ENCODE measurements around the gene DRC1.

Gene DRC1

DNA sequence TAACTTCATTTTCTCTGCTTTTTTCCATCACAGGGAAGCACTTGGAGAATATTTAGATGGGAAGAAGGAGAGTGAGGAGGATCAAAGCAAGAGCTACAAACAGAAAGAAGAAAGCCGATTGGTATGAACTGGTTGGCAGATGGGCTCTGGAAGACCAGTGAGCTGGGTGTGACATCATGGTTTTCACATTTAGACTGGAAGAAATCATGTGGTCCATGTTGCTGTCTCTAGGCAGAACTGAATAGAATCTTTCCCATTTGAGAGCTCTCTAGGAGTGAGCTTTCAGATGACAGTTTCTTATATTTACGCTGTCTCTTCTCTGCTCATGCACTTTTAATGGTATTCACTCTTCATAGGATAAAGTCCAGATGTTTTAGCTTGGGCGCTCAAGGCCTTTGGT is 12.6 kb downstream of the DRC1 start:
- no peaks in the 10 kb centered on the region for H3K9me3 ChIP-seq
- peaks cover 0 to 19% of the 10 kb centered on the region in 2 experiments for H3K4me1 ChIP-seq (ENCODE audit: control insufficient read depth in 1 of 2, insufficient read depth in 1 of 2, low read depth in 1 of 2, low read length in 1 of 2)
- no peak overlapping the region for H3K27ac ChIP-seq
- TF ChIP-seq, protein P1, sequence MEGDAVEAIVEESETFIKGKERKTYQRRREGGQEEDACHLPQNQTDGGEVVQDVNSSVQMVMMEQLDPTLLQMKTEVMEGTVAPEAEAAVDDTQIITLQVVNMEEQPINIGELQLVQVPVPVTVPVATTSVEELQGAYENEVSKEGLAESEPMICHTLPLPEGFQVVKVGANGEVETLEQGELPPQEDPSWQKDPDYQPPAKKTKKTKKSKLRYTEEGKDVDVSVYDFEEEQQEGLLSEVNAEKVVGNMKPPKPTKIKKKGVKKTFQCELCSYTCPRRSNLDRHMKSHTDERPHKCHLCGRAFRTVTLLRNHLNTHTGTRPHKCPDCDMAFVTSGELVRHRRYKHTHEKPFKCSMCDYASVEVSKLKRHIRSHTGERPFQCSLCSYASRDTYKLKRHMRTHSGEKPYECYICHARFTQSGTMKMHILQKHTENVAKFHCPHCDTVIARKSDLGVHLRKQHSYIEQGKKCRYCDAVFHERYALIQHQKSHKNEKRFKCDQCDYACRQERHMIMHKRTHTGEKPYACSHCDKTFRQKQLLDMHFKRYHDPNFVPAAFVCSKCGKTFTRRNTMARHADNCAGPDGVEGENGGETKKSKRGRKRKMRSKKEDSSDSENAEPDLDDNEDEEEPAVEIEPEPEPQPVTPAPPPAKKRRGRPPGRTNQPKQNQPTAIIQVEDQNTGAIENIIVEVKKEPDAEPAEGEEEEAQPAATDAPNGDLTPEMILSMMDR (IDR thresholded peaks at IDR 0.05) = no peak
- no peak overlapping the region for H3K4me3 ChIP-seq (ENCODE audit: low read depth in 1 of 2, low read length in 1 of 2)
- no peaks in the 10 kb centered on the region for H3K36me3 ChIP-seq
- H3K27me3 ChIP-seq = no peaks in the 10 kb centered on the region

DNA sequence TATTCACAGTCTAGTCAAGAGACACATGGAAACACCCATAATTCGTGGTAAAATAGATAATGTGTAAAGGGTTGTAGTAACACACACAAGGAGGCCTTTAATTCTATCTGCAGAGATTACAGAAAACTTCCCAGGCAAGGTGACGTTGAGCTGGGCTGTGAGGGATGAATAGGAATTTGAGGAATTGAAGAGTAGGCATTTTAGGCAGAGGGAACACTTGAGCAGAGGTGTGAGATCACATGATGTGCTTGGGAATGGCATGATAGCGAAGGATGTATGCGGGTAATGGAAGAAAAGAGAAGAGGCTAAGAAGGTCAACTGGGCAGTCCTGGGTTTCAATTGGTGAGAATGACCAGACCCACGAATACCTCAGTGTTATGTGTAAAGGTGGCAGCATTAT is 20.2 kb downstream of the DRC1 start:
- TF ChIP-seq, protein P1 (IDR thresholded peaks at IDR 0.05) = no peak
- H3K27me3 ChIP-seq = no peaks in the 10 kb centered on the region
- H3K4me1 ChIP-seq (ENCODE audit: control insufficient read depth in 1 of 2, insufficient read depth in 1 of 2, low read depth in 1 of 2, low read length in 1 of 2) = no peaks in the 10 kb centered on the region
- no peaks in the 10 kb centered on the region for H3K36me3 ChIP-seq
- H3K4me3 ChIP-seq (ENCODE audit: low read depth in 1 of 2, low read length in 1 of 2) = no peak overlapping the region
- H3K27ac ChIP-seq = no peak overlapping the region
- no peaks in the 10 kb centered on the region for H3K9me3 ChIP-seq

DNA sequence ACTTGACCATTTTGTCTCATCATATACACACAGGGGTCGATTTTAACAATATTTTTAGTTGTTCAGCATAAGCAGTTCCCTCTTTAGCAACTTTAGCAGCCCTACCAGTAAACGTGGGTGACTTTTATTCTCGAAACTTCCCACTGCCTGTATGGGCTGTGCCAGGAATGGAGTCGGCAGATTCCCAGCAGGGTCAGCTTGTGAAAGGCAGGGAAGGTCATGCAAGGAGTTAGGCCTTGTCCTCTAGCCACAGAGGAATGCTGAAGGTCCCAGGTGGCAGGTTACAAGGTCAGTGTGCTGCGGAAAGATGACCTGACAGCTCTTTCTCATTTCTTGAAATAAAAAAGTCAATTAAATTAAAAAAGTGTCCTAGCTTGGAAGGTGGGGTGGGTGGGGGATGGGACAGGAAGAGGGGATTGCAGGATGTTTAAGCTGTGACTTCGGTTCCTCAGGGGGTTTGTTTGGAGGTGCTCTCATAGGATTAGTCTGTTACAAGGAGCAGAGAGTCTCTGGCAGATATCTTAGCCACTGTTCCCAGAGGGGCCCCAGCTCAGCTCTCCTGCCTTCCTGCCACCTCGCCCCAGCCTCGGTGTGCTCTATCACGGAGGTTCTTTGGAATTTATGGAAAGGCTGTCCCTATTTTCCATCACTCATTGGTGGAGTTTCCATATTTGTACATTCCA is 21.4 kb downstream of the DRC1 start:
- TF ChIP-seq, protein P1 (IDR thresholded peaks at IDR 0.05) = no peak
- Histone ChIP-seq H3K9me3 (no peaks in the 10 kb centered on the region), H3K27ac (no peak overlapping the region), H3K36me3 (no peaks in the 10 kb centered on the region), H3K27me3 (no peaks in the 10 kb centered on the region), H3K4me3 (ENCODE audit: low read depth in 1 of 2, low read length in 1 of 2) (no peak overlapping the region), H3K4me1 (ENCODE audit: control insufficient read depth in 1 of 2, insufficient read depth in 1 of 2, low read depth in 1 of 2, low read length in 1 of 2) (no peaks in the 10 kb centered on the region)

DNA sequence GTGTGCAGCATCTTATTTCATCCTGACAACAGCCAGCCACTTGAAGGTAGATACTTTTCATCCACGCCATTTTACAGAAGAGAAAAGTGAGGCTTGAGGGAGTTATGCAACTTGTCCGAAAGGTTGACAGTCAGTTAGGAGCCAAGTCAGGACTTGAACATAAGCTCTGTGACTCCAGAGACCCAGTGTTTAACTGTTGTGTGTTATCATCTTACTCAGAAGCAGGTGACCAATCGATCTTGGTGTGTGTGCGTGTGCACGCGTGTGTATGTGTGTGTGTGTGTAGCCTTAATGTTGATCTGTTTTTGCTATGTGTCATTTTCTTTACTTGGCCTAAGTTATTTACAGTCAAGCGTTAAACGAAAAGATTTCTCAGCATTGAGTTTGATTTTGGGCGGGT is 22.0 kb downstream of the DRC1 start:
- Histone ChIP-seq H3K27ac (no peak overlapping the region), H3K9me3 (no peaks in the 10 kb centered on the region), H3K4me1 (ENCODE audit: control insufficient read depth in 1 of 2, insufficient read depth in 1 of 2, low read depth in 1 of 2, low read length in 1 of 2) (no peaks in the 10 kb centered on the region), H3K4me3 (ENCODE audit: low read depth in 1 of 2, low read length in 1 of 2) (no peak overlapping the region), H3K36me3 (no peaks in the 10 kb centered on the region), H3K27me3 (no peaks in the 10 kb centered on the region)
- TF ChIP-seq, protein P1 (IDR thresholded peaks at IDR 0.05) = no peak

DNA sequence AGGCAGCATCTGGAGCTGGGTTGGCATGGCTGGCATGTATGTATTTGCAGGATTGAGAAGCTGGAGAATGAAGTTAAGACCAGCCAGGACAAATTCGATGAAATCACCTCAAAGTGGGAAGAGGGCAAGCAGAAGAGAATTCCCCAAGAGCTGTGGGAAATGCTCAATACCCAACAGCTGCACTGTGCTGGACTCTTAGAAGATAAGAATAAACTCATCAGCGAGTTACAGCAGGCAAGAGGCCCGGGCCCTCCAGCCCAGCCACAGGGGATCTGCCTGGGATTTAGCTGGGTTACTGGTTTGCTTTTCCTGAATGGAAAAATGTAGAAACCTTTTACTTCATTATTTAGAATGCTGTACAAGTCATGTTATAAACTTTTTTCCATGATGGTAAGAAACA is 22.5 kb downstream of the DRC1 start:
- Histone ChIP-seq H3K4me1 (ENCODE audit: control insufficient read depth in 1 of 2, insufficient read depth in 1 of 2, low read depth in 1 of 2, low read length in 1 of 2) (no peaks in the 10 kb centered on the region), H3K4me3 (ENCODE audit: low read depth in 1 of 2, low read length in 1 of 2) (no peak overlapping the region), H3K27ac (no peak overlapping the region), H3K9me3 (no peaks in the 10 kb centered on the region), H3K27me3 (no peaks in the 10 kb centered on the region), H3K36me3 (no peaks in the 10 kb centered on the region)
- TF ChIP-seq, protein P1 (IDR thresholded peaks at IDR 0.05) = no peak
